HFF-Myc (cell line): Measurements from ENCODE around the gene MAPKAPK3.
"Not testable (repeated sequence)": the region's sequence is repeated elsewhere in the genome, so short reads cannot be mapped to it uniquely, and the experiment has no call there.

ENCODE experiments used
- DNase-seq: peaks from one replicate; pipeline ENCODE4 v3.0.0-alpha.2; 2011; ENCODE audit warnings: low read depth; ENCODE audit errors: extremely low read depth
- H3K4me3 ChIP-seq: replicated peaks from 2 replicates; pipeline ENCODE4 v1.5.1; 2011; ENCODE audit warnings: low read depth, mild to moderate bottlenecking, control low read depth, low read length
- CTCF ChIP-seq: IDR thresholded peaks from 2 replicates; pipeline ENCODE4 v1.5.1; 2012; ENCODE audit warnings: mild to moderate bottlenecking, low read depth, low read length, control low read depth; ENCODE audit errors: missing control alignments

The MAPKAPK3 gene

GRCh38 chr3:50674349-50675178 lies 57.6 kb downstream of the MAPKAPK3 start, which contains the start of gene DOCK3:
TSS of gene DOCK3 (plus strand) at chr3:50674927. CDS start at chr3:50675264, 337 bp downstream.
- TF ChIP-seq CTCF, result no peak
- DNase-seq, result no peak
- peak within 1 kb of the TSS; percentile 26 for H3K4me3 ChIP-seq

- peak; percentile 11 for TF ChIP-seq CTCF
- H3K4me3 ChIP-seq, result no peak overlapping the region
- DNase-seq, result no peak
Observed at GRCh38 chr3:50675179-50676030, 58.5 kb downstream of the MAPKAPK3 start.

GRCh38 chr3:50676031-50676705 lies 59.2 kb downstream of the MAPKAPK3 start:
- no peak for DNase-seq
- no peak for TF ChIP-seq CTCF
- no peak overlapping the region for H3K4me3 ChIP-seq

- no peak overlapping the region for H3K4me3 ChIP-seq
- DNase-seq, result no peak
- no peak for TF ChIP-seq CTCF
Observed at GRCh38 chr3:50687127-50687751, 70.3 kb downstream of the MAPKAPK3 start.

- TF ChIP-seq CTCF, result no peak
- H3K4me3 ChIP-seq, result no peak overlapping the region
- no peak for DNase-seq
Observed at GRCh38 chr3:50687916-50688315, 71.0 kb downstream of the MAPKAPK3 start.

GRCh38 chr3:50688602-50689001 lies 71.7 kb downstream of the MAPKAPK3 start:
- DNase-seq, H3K4me3 ChIP-seq: not testable (repeated sequence)

- no peak for TF ChIP-seq CTCF
- DNase-seq, result no peak
- H3K4me3 ChIP-seq, result no peak overlapping the region
Observed at GRCh38 chr3:50689558-50689957, 72.6 kb downstream of the MAPKAPK3 start.
